HepG2 (cell line): Measurements from ENCODE around the gene PLSCR4. TPM values are rescaled to one million over a fixed set of nuclear protein-coding genes. Genes with fewer than 3 reads are reported as not detected.

ENCODE experiments used
- CBX2 ChIP-seq, 2 experiments: fragments of 200-600 bp in 1 of 2; sonication (generic); formaldehyde crosslinking in 1 of 2; IDR thresholded peaks; 2 replicates each; pipeline versions ENCODE4 v1.7.0 to v1.8.1; 2018 to 2022; ENCODE audit warnings: low read depth in 2 of 2, low read length in 1 of 2, mild to moderate bottlenecking in 1 of 2, missing genetic modification reagents in 1 of 2
- DBP ChIP-seq: sonication (generic); formaldehyde crosslinking; IDR thresholded peaks from 2 replicates; pipeline ENCODE4 v1.4.0; 2020; ENCODE audit warnings: missing genetic modification reagents; ENCODE audit errors: not compliant biosample characterization
- HNRNPUL1 ChIP-seq: fragments of 200-400 bp; formaldehyde crosslinking; IDR thresholded peaks from 2 replicates; pipeline ENCODE4 v1.6.1; 2017; ENCODE audit warnings: low read depth, mild to moderate bottlenecking, low read length, moderate library complexity
- MBD4 ChIP-seq: IDR thresholded peaks from 2 replicates; pipeline ENCODE4 v1.6.1; 2012; ENCODE audit warnings: low read length, inconsistent platforms, borderline replicate concordance
- MNT ChIP-seq: fragments of 450-650 bp; IDR thresholded peaks from 2 replicates; pipeline ENCODE4 v1.6.1; 2016
- SRF ChIP-seq: IDR thresholded peaks from 2 replicates; pipeline ENCODE4 v1.6.1; 2011; ENCODE audit warnings: mild to moderate bottlenecking, low read depth, low read length, moderate library complexity
- ZNF30 ChIP-seq: sonication (generic); formaldehyde crosslinking; IDR thresholded peaks from 2 replicates; pipeline ENCODE4 v1.5.0; 2020; ENCODE audit warnings: mild to moderate bottlenecking, missing genetic modification reagents
- ZNF350 ChIP-seq: sonication (generic); formaldehyde crosslinking; IDR thresholded peaks from 2 replicates; pipeline ENCODE4 v1.4.0; 2020; ENCODE audit warnings: mild to moderate bottlenecking, low read depth, missing genetic modification reagents, borderline replicate concordance
- ZNF367 ChIP-seq: sonication (generic); formaldehyde crosslinking; IDR thresholded peaks from 2 replicates; pipeline ENCODE4 v1.4.0; 2020; ENCODE audit warnings: missing genetic modification reagents, borderline replicate concordance
- polyA plus RNA-seq, 8 experiments: library from polyadenylated mRNA; depleted of rRNA in 3 of 8; stranded (reverse) in 7 of 8; unstranded in 1 of 8; fragments of >200 nt; fragmentation: Illumina TruSeq in 4 of 8; extraction: Trizol in 4 of 8; gene quantifications; 2 replicates each; pipeline versions ENCODE4 v1.2.1 to v1.2.3, GENCODE V29; 2011 to 2016; ENCODE audit warnings: low read depth in 4 of 8, missing spikeins in 1 of 8, mixed read lengths in 1 of 8; ENCODE audit not compliant: insufficient read depth in 1 of 8
- total RNA-seq, 5 experiments: library from RNA; depleted of rRNA; stranded (reverse); fragments of >200 nt; fragmentation: Illumina TruSeq; extraction: Trizol; gene quantifications; 2 replicates each; pipeline ENCODE4 v1.2.3, GENCODE V29; 2016; ENCODE audit warnings: low read depth in 1 of 5
- TF ChIP-seq, protein P1 (sequence below): sonication (generic); formaldehyde crosslinking; IDR thresholded peaks from 2 replicates; pipeline ENCODE4 v1.8.1; 2022; ENCODE audit warnings: low read depth, mild to moderate bottlenecking, missing genetic modification reagents
- TF ChIP-seq, protein P2 (sequence below): sonication (generic); formaldehyde crosslinking; IDR thresholded peaks from 2 replicates; pipeline ENCODE4 v1.4.0; 2020; ENCODE audit warnings: missing genetic modification reagents, borderline replicate concordance
- TF ChIP-seq, protein P3 (sequence below): sonication (generic); formaldehyde crosslinking; IDR thresholded peaks from 2 replicates; pipeline ENCODE4 v1.4.0; 2020; ENCODE audit warnings: mild to moderate bottlenecking, missing genetic modification reagents
- TF ChIP-seq, protein P4 (sequence below): sonication (generic); formaldehyde crosslinking; IDR thresholded peaks from 2 replicates; pipeline ENCODE4 v1.4.0; 2020; ENCODE audit warnings: missing genetic modification reagents, borderline replicate concordance

The PLSCR4 gene
- total and polyA plus RNA-seq, 2 of the 13 experiments (the other 11 are each of a cell fraction or from before 2014, with no cell fraction given), result 1.5 to 59.0 TPM

DNA sequence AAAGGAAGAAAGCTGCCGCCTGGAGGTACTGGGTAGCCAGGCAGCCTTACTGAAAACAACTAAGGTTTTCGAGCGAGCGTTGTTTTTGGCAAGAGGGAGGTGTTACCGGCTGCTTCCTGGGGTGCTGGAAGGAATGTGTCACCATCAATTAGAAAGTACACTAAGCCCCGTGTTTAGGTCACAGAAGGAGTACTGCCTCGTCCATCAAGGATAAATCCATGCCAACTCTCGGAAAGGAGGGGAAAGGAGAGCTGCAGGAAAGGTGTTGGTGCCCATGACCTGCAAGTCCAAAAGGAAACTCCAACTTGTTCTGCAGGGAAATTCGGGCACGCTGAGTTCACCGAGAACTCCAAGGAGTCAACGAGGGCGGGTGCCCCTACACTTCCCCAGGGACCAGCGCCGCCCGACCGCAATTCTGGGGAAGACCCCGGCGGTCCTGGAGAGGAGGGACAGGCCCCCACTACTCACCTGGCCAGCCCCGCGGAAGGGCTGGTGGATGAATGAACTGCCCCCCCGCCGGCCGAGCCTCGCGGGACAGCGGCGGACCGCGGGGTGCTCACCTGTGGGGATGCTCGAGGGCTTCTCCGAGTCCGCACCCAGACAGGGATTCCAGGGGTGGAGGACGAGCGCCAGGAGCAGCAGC lies 90.5 kb downstream of the PLSCR4 start (continued):
- TF ChIP-seq, protein P1, sequence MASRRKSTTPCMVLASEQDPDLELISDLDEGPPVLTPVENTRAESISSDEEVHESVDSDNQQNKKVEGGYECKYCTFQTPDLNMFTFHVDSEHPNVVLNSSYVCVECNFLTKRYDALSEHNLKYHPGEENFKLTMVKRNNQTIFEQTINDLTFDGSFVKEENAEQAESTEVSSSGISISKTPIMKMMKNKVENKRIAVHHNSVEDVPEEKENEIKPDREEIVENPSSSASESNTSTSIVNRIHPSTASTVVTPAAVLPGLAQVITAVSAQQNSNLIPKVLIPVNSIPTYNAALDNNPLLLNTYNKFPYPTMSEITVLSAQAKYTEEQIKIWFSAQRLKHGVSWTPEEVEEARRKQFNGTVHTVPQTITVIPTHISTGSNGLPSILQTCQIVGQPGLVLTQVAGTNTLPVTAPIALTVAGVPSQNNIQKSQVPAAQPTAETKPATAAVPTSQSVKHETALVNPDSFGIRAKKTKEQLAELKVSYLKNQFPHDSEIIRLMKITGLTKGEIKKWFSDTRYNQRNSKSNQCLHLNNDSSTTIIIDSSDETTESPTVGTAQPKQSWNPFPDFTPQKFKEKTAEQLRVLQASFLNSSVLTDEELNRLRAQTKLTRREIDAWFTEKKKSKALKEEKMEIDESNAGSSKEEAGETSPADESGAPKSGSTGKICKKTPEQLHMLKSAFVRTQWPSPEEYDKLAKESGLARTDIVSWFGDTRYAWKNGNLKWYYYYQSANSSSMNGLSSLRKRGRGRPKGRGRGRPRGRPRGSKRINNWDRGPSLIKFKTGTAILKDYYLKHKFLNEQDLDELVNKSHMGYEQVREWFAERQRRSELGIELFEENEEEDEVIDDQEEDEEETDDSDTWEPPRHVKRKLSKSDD (CRISPR knock-in tag), result no peak
- no peak for TF ChIP-seq CBX2 (IDR thresholded peaks at IDR 0.05; ENCODE audit: low read depth, low read length)
- no peak for TF ChIP-seq CBX2 (CRISPR knock-in tag; IDR thresholded peaks at IDR 0.05; ENCODE audit: low read depth)
- TF ChIP-seq, protein P2, sequence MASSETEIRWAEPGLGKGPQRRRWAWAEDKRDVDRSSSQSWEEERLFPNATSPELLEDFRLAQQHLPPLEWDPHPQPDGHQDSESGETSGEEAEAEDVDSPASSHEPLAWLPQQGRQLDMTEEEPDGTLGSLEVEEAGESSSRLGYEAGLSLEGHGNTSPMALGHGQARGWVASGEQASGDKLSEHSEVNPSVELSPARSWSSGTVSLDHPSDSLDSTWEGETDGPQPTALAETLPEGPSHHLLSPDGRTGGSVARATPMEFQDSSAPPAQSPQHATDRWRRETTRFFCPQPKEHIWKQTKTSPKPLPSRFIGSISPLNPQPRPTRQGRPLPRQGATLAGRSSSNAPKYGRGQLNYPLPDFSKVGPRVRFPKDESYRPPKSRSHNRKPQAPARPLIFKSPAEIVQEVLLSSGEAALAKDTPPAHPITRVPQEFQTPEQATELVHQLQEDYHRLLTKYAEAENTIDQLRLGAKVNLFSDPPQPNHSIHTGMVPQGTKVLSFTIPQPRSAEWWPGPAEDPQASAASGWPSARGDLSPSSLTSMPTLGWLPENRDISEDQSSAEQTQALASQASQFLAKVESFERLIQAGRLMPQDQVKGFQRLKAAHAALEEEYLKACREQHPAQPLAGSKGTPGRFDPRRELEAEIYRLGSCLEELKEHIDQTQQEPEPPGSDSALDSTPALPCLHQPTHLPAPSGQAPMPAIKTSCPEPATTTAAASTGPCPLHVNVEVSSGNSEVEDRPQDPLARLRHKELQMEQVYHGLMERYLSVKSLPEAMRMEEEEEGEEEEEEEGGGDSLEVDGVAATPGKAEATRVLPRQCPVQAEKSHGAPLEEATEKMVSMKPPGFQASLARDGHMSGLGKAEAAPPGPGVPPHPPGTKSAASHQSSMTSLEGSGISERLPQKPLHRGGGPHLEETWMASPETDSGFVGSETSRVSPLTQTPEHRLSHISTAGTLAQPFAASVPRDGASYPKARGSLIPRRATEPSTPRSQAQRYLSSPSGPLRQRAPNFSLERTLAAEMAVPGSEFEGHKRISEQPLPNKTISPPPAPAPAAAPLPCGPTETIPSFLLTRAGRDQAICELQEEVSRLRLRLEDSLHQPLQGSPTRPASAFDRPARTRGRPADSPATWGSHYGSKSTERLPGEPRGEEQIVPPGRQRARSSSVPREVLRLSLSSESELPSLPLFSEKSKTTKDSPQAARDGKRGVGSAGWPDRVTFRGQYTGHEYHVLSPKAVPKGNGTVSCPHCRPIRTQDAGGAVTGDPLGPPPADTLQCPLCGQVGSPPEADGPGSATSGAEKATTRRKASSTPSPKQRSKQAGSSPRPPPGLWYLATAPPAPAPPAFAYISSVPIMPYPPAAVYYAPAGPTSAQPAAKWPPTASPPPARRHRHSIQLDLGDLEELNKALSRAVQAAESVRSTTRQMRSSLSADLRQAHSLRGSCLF (CRISPR knock-in tag), result no peak
- no peak for TF ChIP-seq ZNF30
- TF ChIP-seq ZNF350, result no peak
- TF ChIP-seq MNT, result no peak
- TF ChIP-seq, protein P3, sequence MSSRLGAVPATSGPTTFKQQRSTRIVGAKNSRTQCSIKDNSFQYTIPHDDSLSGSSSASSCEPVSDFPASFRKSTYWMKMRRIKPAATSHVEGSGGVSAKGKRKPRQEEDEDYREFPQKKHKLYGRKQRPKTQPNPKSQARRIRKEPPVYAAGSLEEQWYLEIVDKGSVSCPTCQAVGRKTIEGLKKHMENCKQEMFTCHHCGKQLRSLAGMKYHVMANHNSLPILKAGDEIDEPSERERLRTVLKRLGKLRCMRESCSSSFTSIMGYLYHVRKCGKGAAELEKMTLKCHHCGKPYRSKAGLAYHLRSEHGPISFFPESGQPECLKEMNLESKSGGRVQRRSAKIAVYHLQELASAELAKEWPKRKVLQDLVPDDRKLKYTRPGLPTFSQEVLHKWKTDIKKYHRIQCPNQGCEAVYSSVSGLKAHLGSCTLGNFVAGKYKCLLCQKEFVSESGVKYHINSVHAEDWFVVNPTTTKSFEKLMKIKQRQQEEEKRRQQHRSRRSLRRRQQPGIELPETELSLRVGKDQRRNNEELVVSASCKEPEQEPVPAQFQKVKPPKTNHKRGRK (CRISPR knock-in tag), result no peak
- TF ChIP-seq HNRNPUL1, result no peak
- TF ChIP-seq DBP (CRISPR knock-in tag), result no peak
- no peak for TF ChIP-seq SRF
- no peak for TF ChIP-seq ZNF367 (CRISPR knock-in tag)
- no peak for TF ChIP-seq MBD4
- TF ChIP-seq, protein P4, sequence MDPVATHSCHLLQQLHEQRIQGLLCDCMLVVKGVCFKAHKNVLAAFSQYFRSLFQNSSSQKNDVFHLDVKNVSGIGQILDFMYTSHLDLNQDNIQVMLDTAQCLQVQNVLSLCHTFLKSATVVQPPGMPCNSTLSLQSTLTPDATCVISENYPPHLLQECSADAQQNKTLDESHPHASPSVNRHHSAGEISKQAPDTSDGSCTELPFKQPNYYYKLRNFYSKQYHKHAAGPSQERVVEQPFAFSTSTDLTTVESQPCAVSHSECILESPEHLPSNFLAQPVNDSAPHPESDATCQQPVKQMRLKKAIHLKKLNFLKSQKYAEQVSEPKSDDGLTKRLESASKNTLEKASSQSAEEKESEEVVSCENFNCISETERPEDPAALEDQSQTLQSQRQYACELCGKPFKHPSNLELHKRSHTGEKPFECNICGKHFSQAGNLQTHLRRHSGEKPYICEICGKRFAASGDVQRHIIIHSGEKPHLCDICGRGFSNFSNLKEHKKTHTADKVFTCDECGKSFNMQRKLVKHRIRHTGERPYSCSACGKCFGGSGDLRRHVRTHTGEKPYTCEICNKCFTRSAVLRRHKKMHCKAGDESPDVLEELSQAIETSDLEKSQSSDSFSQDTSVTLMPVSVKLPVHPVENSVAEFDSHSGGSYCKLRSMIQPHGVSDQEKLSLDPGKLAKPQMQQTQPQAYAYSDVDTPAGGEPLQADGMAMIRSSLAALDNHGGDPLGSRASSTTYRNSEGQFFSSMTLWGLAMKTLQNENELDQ (CRISPR knock-in tag), result no peak
